GM12801 (cell line): ENCODE results near the gene KCNQ1.

Experiments used
- TF ChIP-seq, protein P1 (sequence below): IDR thresholded peaks from one replicate; pipeline ENCODE4 v1.5.1; 2011; ENCODE audit warnings: control low read depth; ENCODE audit not compliant: insufficient read length; ENCODE audit errors: extremely low read depth

KCNQ1 gene

GRCh38 chr11:2810411-2811205, 365.8 kb downstream of the KCNQ1 start:
- TF ChIP-seq, protein P1, sequence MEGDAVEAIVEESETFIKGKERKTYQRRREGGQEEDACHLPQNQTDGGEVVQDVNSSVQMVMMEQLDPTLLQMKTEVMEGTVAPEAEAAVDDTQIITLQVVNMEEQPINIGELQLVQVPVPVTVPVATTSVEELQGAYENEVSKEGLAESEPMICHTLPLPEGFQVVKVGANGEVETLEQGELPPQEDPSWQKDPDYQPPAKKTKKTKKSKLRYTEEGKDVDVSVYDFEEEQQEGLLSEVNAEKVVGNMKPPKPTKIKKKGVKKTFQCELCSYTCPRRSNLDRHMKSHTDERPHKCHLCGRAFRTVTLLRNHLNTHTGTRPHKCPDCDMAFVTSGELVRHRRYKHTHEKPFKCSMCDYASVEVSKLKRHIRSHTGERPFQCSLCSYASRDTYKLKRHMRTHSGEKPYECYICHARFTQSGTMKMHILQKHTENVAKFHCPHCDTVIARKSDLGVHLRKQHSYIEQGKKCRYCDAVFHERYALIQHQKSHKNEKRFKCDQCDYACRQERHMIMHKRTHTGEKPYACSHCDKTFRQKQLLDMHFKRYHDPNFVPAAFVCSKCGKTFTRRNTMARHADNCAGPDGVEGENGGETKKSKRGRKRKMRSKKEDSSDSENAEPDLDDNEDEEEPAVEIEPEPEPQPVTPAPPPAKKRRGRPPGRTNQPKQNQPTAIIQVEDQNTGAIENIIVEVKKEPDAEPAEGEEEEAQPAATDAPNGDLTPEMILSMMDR: no peak

- TF ChIP-seq, protein P1: no peak
Measured at GRCh38 chr11:2811206-2812091, 366.6 kb downstream of the KCNQ1 start.

DNA sequence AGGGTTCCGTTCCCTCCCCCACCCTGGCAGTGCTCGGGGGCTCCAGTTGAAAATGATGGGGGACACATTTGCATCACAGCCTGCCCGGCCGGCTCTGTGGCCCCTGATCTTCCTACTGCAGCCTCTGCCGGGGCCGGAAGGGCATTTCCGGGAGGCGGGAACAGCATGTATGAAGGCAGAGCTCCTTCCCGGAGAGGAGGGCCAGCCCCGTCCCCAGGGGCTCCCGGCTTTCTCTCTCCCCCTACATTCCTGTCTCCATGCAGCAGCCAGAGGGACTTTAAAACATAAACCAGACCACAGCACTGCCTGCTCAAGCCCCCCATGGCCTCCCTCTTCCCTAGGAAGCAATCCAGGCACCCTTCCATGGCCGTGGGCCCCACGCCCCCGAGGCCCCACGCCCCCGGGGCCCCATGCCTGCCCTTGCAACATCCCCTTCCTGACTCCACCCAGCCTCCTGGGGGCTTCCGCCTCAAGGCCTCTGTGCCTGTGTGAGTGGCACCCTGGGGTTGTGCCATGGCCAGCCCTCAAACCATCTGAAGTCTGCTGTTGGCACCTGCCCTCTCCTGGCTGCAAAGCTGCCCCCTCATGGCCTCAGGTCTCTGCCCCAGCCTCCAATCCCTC, 367.7 kb downstream of the KCNQ1 start:
- TF ChIP-seq, protein P1: no peak

GRCh38 chr11:2813141-2813908, 368.5 kb downstream of the KCNQ1 start:
- TF ChIP-seq, protein P1: no peak

GRCh38 chr11:2813968-2814367, 369.2 kb downstream of the KCNQ1 start:
- TF ChIP-seq, protein P1: no peak

DNA sequence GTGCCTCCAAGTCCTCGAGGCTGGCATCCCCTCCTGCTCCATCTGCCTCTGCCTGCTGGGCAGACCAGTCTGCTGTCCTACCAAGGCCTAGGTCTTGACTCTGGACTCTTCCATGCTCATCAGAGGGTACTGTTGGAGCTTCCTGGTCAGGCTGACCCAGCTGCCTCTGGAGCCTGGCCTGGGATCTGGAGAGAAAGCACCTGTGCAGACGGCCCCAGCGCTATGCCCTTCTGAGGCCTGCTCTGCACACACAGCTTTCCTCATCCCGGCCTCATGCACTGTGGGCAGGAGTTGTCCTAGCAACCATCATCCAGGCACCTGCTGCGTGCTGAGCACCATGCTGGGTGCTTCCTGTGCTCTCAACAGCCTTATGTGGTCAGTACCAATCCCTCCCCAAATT, 369.9 kb downstream of the KCNQ1 start:
- TF ChIP-seq, protein P1: no peak
